KOPT-K1 (cell line): ENCODE measurements around the gene ABHD10.

Experiments
- H3K27ac ChIP-seq: fragments of 200-600 bp; sonication (generic); 2 replicates; pipeline ENCODE4 v1.5.1; 2016; ENCODE audit warnings: antibody characterized with exemption, mild to moderate bottlenecking, low read depth, low read length; ENCODE audit not compliant: poor library complexity, severe bottlenecking
- H3K36me3 ChIP-seq: fragments of 200-600 bp; sonication (generic); 2 replicates; pipeline ENCODE4 v1.5.1; 2017; ENCODE audit warnings: antibody characterized with exemption, mild to moderate bottlenecking, low read length, moderate library complexity; ENCODE audit not compliant: insufficient read depth
- H3K9me3 ChIP-seq: fragments of 200-600 bp; sonication (generic); 2 replicates; pipeline ENCODE4 v1.5.1; 2017; ENCODE audit warnings: antibody characterized with exemption, low read length, mild to moderate bottlenecking; ENCODE audit not compliant: insufficient read depth, poor library complexity, severe bottlenecking

The ABHD10 gene

DNA sequence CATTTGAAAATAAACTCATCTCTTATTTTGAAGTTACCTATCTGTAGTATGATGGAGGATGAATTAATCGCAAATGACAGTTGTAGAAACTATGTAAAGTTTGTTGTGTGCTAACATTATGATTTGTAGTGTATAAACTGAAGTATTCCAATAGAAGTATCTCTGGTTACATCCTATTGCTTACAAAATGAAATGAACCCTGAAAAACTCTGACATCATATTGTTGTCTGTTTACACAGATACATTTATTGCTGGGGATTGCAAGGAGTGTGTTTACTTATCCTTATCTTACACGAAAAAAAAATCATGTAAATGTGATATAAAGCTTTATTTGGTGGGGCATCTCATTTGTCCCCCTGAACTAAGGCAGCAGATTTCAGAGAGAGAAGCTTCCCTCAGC is 2.6 kb upstream of the ABHD10 start:
- peaks cover 8% of the 10 kb centered on the region; the same call in 1 of the 2 replicates for H3K36me3 ChIP-seq
- no peaks in the 10 kb centered on the region for H3K9me3 ChIP-seq
- no peak overlapping the region for H3K27ac ChIP-seq

- H3K27ac ChIP-seq = peak overlapping the region; percentile 89
- H3K9me3 ChIP-seq = no peaks in the 10 kb centered on the region
- H3K36me3 ChIP-seq = peaks cover 38% of the 10 kb centered on the region
Measured at GRCh38 chr3:111979434-111980038, 710 bp downstream of the ABHD10 start.

DNA sequence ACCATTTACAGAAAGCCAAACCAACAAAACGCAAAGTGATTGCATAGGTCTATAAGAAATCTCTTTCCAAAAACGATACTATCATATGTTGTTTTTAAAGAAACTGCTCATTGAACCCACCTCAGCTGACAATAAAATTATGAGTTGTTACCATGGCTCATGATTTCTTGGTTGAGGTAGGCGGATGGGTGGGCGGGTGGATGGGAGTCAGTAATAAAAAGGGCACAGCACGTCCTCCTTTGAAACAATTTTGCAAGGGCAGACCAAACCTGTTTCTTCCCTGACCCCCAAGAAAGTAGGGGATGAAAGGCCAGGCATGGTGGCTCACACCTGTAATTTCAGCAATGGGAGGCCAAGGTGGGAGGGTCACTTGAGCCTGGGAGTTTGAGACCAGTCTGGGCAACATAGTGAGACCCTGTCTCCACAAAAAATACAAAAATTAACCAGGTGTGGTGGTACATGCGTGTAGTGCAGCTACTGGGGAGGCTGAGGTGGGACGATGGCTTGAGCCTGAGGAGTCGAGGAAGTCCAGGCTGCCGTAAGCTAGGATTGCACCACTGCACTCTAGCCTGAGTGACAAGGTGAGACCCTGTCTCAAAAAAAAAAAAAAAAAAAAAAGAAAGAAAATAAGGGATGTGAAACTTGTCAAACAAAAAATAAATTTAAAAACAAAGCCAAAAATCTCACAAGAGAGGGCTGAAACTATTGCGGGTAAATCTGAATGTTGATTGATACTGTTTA is 2.1 kb downstream of the ABHD10 start:
- H3K27ac ChIP-seq = no peak overlapping the region
- H3K9me3 ChIP-seq = no peaks in the 10 kb centered on the region
- peaks cover 51% of the 10 kb centered on the region for H3K36me3 ChIP-seq

- H3K36me3 ChIP-seq = peaks cover 56% of the 10 kb centered on the region
- no peaks in the 10 kb centered on the region for H3K9me3 ChIP-seq
- H3K27ac ChIP-seq = no peak overlapping the region
Measured at GRCh38 chr3:111981457-111981763, 2.6 kb downstream of the ABHD10 start.

GRCh38 chr3:111984636-111985298 is 5.9 kb downstream of the ABHD10 start:
- Histone ChIP-seq H3K27ac (no peak overlapping the region), H3K9me3 (no peaks in the 10 kb centered on the region), H3K36me3 (peaks cover 87% of the 10 kb centered on the region)

DNA sequence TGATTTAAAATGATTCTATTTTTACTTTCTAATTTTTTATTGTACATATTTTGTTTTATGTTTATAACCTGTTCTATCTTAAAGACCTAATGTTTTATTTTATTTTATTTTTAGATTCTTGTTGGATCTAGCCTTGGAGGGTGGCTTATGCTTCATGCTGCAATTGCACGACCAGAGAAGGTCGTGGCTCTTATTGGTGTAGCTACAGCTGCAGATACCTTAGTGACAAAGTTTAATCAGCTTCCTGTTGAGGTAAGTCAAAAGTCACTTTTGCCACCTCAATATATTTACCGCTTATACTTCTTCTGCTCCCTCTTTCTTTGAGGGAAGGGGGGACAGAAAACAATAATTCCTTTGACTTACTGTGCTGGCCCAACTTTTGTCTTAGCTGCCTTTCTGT is 8.0 kb downstream of the ABHD10 start:
- H3K9me3 ChIP-seq = no peaks in the 10 kb centered on the region
- no peak overlapping the region for H3K27ac ChIP-seq
- peaks cover 93% of the 10 kb centered on the region for H3K36me3 ChIP-seq

GRCh38 chr3:111989061-111989678 is 10.3 kb downstream of the ABHD10 start:
- Histone ChIP-seq H3K27ac (no peak overlapping the region), H3K9me3 (no peaks in the 10 kb centered on the region), H3K36me3 (peaks cover 89% of the 10 kb centered on the region)

GRCh38 chr3:111993038-111993437 is 14.2 kb downstream of the ABHD10 start:
- no peak overlapping the region for H3K27ac ChIP-seq
- H3K36me3 ChIP-seq = peaks cover 53% of the 10 kb centered on the region
- H3K9me3 ChIP-seq = no peaks in the 10 kb centered on the region

DNA sequence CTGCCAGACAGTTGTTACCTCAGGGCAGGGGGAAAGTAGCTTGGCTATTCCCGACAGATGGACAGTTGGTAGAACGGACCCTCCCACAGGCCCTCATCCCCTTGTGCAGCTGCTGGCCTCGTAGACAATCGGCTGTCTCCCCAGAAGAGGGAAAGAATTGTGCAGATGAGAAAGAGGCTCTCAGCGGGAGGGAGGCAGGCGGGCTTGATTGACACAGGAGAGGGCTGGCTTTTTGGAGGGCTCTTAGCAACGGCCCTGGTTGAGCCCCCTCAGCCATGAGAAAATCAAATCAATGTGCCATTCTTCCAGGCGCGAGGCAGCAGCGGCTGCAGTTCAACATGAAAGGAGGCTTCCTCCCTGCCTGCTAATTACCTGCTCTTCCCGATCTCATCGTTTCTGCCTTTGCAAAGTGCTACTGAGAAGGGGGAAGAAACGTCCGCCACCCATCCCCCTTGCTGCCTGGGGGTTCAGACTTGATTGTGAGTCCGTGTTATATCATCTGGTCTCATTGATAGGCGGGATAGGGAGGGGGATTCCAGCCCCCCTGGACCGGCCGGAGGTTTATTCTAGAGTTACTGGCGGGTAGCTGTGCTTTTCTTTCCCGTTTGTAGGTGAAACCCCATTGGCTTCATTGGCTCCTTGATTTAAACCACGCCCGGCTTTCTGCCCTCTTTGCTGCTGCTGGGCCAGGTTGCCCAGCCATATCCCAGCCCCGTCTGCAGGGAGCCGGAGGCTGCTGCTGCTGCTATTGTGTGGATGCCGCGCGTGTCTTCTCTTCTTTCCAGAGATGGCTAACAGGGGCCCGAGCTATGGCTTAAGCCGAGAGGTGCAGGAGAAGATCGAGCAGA is 20.0 kb downstream of the ABHD10 start, which contains the start of gene TAGLN3:
TAGLN3 (plus strand) TSS at position 287 of the 848 bp plus-strand sequence; CDS start at position 788, 501 bp downstream.
- Histone ChIP-seq H3K9me3 (no peaks in the 10 kb centered on the region), H3K36me3 (peaks cover 1% of the 10 kb centered on the region; the same call in 1 of the 2 replicates), H3K27ac (no peak within 1 kb of the TSS)

DNA sequence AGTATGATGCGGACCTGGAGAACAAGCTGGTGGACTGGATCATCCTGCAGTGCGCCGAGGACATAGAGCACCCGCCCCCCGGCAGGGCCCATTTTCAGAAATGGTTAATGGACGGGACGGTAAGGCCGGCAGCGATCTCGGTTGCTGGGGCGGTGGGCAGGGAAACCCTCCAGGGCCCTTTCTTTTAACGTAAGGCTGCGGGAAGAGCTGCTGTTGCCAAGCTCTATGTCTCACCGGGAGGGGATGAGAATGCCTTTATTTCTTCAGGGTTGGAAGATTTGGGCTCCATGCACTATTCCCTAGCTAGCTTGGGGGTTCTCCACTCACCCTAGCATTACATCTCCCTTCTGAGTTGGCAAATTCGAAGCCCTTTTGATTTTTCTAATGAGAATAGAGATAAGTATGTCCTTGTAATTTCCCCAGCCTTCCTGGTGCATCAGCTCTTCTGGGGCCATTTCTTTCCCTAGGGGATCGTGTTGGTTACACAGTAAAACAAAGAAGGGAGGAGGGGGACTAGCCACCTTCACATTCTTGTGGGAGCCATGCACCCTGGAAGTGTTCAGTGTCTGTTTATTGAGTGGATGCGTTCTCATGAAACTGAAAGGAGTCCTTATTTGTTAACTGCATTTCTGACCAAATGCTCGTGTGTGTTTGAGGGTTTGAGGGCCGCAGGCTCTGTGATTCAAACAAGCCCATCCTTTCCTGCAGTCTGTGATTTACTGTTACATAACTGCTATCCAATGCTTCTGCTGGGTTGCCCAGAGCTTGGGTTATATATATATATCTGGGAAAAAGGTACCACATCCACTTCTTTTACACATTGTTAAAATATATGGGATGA is 20.9 kb downstream of the ABHD10 start:
- no peak overlapping the region for H3K27ac ChIP-seq
- H3K36me3 ChIP-seq = no peaks in the 10 kb centered on the region
- no peaks in the 10 kb centered on the region for H3K9me3 ChIP-seq

- H3K27ac ChIP-seq = no peak overlapping the region
- no peaks in the 10 kb centered on the region for H3K36me3 ChIP-seq
- H3K9me3 ChIP-seq = no peaks in the 10 kb centered on the region
Measured at GRCh38 chr3:112000367-112000771, 21.5 kb downstream of the ABHD10 start.

GRCh38 chr3:112000966-112001365 is 22.1 kb downstream of the ABHD10 start:
- Histone ChIP-seq H3K9me3 (no peaks in the 10 kb centered on the region), H3K27ac (no peak overlapping the region), H3K36me3 (no peaks in the 10 kb centered on the region)

DNA sequence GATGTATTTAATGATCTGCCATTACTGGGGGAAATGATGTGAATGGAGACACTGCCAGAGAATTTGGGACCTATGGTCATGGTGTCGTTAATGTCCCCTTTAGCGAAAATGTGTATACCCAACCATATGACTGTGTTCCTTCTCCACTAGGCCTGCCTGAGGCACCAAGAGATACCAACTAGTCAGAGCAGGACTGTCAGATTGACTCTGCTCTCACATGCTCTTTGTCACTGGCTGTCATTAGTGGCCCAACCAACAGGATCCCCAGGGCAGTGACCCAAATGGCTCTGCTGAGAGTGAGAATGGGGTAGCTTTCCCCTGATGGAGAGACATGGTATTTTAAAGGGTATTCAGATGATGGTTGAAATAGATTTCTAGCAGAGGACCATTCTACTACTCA is 22.7 kb downstream of the ABHD10 start:
- Histone ChIP-seq H3K27ac (no peak overlapping the region), H3K36me3 (no peaks in the 10 kb centered on the region), H3K9me3 (no peaks in the 10 kb centered on the region)
